ENCODE data around the gene EDA.

DNA sequence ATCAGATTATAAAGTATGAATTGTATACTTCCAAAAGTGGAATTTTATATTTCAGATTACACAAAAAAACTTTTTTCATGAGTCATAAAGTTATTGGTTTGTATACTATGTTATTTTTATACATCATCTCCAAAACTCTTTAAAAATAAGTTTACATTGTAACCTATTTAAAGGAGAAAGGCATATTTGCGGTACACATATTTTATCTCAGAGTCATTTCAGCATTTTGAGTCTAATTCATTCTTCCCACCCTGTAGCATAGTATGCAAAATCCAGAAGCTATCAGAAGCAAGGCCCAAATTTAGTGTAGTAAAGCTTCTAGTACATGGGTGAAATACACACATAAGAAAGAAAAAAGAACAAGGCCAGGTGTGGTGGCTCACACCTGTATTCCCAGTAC, 353.5 kb downstream of the EDA start:
- TF ChIP-seq, protein P1, sequence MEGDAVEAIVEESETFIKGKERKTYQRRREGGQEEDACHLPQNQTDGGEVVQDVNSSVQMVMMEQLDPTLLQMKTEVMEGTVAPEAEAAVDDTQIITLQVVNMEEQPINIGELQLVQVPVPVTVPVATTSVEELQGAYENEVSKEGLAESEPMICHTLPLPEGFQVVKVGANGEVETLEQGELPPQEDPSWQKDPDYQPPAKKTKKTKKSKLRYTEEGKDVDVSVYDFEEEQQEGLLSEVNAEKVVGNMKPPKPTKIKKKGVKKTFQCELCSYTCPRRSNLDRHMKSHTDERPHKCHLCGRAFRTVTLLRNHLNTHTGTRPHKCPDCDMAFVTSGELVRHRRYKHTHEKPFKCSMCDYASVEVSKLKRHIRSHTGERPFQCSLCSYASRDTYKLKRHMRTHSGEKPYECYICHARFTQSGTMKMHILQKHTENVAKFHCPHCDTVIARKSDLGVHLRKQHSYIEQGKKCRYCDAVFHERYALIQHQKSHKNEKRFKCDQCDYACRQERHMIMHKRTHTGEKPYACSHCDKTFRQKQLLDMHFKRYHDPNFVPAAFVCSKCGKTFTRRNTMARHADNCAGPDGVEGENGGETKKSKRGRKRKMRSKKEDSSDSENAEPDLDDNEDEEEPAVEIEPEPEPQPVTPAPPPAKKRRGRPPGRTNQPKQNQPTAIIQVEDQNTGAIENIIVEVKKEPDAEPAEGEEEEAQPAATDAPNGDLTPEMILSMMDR (conservative IDR thresholded peaks at IDR 0.05; ENCODE audit: low read depth, low read length), result no peak
- TF ChIP-seq EZH2phosphoT487 (IDR thresholded peaks at IDR 0.05; ENCODE audit: borderline replicate concordance, low read length), result no peak

Measured in PC-3 (cell line).